Measurements from ENCODE around the gene SUSD1.
"Not testable (repeated sequence)": the region's sequence is repeated elsewhere in the genome, so short reads cannot be mapped to it uniquely, and the experiment has no call there.

SUSD1 gene

GRCh38 chr9:112174965-112175795, at the start of gene SUSD1:
SUSD1 (minus strand) TSS chr9:112175297; CDS start chr9:112175235, 62 bp downstream.
- peak; percentile 52 for DNase-seq

- DNase-seq = peak; percentile 61
Observed at GRCh38 chr9:112224401-112225289, 49.5 kb upstream of the SUSD1 start.

- DNase-seq = no peak
Observed at GRCh38 chr9:112218908-112219307, 43.8 kb upstream of the SUSD1 start.

- no peak for DNase-seq
Observed at GRCh38 chr9:112212926-112213325, 37.8 kb upstream of the SUSD1 start.

- DNase-seq = no peak
Observed at GRCh38 chr9:112207451-112207850, 32.4 kb upstream of the SUSD1 start.

GRCh38 chr9:112203536-112203935, 28.4 kb upstream of the SUSD1 start:
- no peak for DNase-seq

- no peak for DNase-seq
Observed at GRCh38 chr9:112200711-112201110, 25.6 kb upstream of the SUSD1 start.

GRCh38 chr9:112198646-112199045, 23.5 kb upstream of the SUSD1 start:
- DNase-seq = peak; percentile 43

GRCh38 chr9:112194969-112195431, 19.9 kb upstream of the SUSD1 start:
- peak; percentile 24 for DNase-seq

- no peak for DNase-seq
Observed at GRCh38 chr9:112193572-112194288, 18.6 kb upstream of the SUSD1 start.

GRCh38 chr9:112190320-112190719, 15.2 kb upstream of the SUSD1 start:
- not testable (repeated sequence) for DNase-seq

GRCh38 chr9:112188884-112189283, 13.8 kb upstream of the SUSD1 start:
- DNase-seq = no peak

- no peak for DNase-seq
Observed at GRCh38 chr9:112187404-112187803, 12.3 kb upstream of the SUSD1 start.

GRCh38 chr9:112186695-112187094, 11.6 kb upstream of the SUSD1 start:
- DNase-seq = no peak

GRCh38 chr9:112184946-112185345, 9.8 kb upstream of the SUSD1 start:
- DNase-seq = no peak

GRCh38 chr9:112184221-112184620, 9.1 kb upstream of the SUSD1 start:
- DNase-seq = peak; percentile 19

- DNase-seq = peak; percentile 87
Observed at GRCh38 chr9:112180387-112180881, 5.3 kb upstream of the SUSD1 start.

- no peak for DNase-seq
Observed at GRCh38 chr9:112179816-112180215, 4.7 kb upstream of the SUSD1 start.

GRCh38 chr9:112176524-112176923, 1.4 kb upstream of the SUSD1 start:
- no peak for DNase-seq

- no peak for DNase-seq
Observed at GRCh38 chr9:112175796-112176315, 759 bp upstream of the SUSD1 start.

- DNase-seq = peak; percentile 79
Observed at GRCh38 chr9:112174222-112174964, 704 bp downstream of the SUSD1 start.
